Smooth muscle cell of the coronary artery (primary cell): Measurements from ENCODE around the gene ENTPD3. TPM values are rescaled to one million over a fixed set of nuclear protein-coding genes. Genes with fewer than 3 reads are reported as not detected.

Source experiments
- total RNA-seq: library from RNA; depleted of rRNA; stranded (reverse); fragments of >200 nt; gene quantifications from 2 replicates; pipeline ENCODE4 v1.2.3, GENCODE V29; 2014; ENCODE audit warnings: low replicate concordance

Gene ENTPD3, protein sequence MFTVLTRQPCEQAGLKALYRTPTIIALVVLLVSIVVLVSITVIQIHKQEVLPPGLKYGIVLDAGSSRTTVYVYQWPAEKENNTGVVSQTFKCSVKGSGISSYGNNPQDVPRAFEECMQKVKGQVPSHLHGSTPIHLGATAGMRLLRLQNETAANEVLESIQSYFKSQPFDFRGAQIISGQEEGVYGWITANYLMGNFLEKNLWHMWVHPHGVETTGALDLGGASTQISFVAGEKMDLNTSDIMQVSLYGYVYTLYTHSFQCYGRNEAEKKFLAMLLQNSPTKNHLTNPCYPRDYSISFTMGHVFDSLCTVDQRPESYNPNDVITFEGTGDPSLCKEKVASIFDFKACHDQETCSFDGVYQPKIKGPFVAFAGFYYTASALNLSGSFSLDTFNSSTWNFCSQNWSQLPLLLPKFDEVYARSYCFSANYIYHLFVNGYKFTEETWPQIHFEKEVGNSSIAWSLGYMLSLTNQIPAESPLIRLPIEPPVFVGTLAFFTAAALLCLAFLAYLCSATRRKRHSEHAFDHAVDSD
- total RNA-seq = 0.12 TPM in 1 of 2 replicates, not detected in the other

DNA sequence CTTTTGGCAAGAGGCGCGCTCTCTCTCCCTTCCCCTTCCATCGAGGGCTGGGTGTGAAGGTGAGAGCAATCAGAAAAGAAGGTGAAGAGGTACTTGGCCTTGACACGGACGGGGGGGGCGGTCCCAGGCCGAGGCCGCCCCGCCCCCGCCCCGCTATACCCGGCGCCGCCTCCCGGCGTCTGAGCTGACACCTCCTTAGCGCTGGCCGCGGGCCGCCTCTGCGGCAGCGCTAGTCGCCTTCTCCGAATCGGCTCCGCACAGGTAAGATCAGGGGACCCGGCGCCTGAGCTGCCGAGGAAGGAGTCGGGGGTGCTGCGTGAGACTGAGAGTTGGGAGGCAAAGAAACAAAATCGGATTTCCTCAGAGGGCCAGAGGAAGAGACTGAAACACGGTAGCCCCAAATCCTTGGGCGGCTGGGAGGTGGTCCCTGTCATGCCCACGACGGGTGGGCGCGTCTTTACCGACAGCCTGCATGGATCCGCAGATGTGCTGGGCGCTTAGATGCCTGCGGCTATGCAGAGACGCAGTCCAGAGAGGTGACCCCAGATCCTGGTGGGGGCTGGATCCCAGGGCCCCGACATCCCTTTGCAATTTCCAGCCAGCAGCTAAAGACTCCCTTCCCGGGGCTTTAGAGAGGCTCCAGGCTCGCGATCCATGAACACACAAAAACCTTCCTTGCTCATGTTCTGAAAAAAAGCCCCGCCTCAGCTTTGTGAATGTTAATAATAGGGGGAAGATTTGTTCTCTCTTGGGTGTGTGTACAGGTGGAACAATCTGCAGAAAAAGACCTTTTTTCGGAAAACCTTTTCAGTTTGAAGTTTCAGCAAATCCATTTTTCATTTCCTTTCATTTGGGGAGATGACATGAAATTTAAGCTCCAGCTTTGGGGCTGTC, at the start of gene ENTPD3:
Gene ENTPD3 (plus strand): TSS at position 184 of the 894 bp plus-strand sequence. CDS start 874 bp downstream, outside the sequence.

DNA sequence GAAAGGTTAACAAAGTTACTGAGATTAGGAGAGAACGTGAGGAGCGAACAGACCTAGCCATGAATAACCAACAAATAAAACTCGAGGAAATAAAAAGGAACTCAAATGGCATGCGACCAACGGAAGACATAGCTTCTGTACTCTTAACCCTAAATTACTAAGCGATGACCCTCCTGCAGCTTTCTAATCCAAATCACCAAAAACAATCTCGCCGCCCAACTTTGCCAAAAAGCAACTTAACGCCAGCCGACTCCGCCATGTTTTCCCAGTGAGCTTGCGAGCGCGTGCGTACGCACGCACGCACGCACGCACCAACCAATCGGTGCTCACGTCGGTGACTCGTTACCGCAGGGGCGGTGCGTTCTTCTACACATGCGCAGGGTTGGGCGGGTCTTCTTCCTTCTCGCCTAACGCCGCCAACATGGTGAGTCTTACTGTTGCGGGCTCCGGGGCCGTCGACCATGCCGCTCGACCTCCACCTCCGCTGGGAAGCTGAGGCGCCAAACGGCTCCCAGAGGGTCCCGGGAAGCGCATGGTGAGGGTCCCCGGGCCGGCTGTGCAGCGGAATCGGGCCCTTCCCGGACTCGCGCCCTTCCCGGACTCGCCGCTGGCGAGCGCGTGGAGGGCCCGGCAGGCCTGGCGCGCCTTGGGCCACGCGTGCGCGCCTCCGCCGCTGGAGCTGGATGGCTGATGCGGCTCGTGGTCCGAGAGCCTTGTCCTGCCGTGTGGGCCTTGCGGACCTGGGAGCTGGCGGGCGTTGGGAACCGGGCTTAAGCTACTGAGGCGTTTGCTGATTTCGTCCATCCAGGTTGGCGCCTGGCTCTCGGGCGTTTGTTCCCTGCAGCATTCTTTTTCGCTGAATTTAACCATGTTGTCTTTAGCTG, 70.2 kb downstream of the ENTPD3 start, which contains the start of gene RPL14:
Gene RPL14 (plus strand): TSS at position 400 of the 884 bp plus-strand sequence. CDS start 133 bp downstream, at position 533.

DNA sequence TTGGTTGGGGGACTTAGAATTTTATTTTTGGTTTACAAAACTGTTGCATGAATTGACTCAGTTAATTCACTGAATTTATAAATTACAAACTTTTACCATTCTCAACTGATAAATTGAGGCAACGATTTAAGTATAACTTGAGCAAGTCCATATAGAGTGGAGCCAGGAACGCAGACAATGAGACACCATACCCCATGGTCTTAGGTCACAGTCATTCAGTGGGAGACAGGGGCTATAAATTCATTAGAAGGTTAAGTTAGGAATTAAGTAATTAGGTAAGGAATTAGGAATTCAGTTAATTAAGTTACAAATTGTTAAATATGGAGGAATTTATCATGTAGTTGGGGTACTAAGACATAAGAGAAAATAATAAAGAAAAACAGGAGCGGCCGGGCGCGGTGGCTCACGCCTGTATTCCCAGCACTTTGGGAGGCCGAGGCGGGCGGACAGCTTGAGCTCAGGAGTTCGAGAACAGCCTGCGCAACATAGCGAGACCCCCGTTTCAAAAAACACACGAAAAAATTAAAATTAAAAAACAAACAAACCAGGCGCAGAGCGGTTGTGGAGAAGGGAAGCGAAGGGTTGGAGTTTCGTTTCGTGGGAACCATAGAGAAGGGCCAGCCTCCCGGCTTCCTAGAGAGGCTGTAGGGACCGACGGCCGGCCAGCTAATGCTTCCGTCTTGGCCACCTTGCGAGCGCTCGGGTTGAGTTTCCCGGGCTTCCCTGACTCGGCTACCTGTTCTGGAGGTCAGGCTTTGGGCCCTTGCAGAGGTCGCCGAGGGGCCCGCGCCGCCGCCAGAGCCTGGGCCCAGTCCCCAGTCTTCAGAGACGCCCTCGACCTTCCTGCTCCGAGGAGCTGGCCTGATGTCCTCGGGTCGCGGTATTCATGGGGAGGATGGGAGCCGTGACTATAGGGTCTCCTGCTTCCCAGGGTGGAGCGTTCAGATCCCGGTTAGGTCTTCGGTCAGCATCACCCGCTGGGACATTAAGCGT, 89.8 kb downstream of the ENTPD3 start, which contains the start of gene ZNF619:
Gene ZNF619 (plus strand): TSS at position 645 of the 993 bp plus-strand sequence. CDS start 858 bp downstream, outside the sequence.

Other genes starting within 250 kb of the ENTPD3 start
- gene EIF1B, start 77.5 kb upstream of the ENTPD3 start, total RNA-seq = 7.1 and 11.7 TPM in 2 replicates
- gene RPL14, start 70.2 kb downstream of the ENTPD3 start, total RNA-seq = 408 and 593 TPM in 2 replicates
- 4.3 and 5.1 TPM in 2 replicates for gene ZNF619, start 89.9 kb downstream of the ENTPD3 start, total RNA-seq
- 0.83 and 1.3 TPM in 2 replicates for gene ZNF620, start 118.9 kb downstream of the ENTPD3 start, total RNA-seq
- 9.4 and 12.3 TPM in 2 replicates for gene ZNF621, start 137.8 kb downstream of the ENTPD3 start, total RNA-seq